HUES64 (cell line): ENCODE measurements around the gene POLR2A.
"Not testable (repeated sequence)": the region's sequence is repeated elsewhere in the genome, so short reads cannot be mapped to it uniquely, and the experiment has no call there.

Source experiments
- H3K27ac ChIP-seq: 2 replicates; pipeline ENCODE4 v1.7.0; 2013; ENCODE audit warnings: low read depth, low read length, inconsistent platforms
- H3K27me3 ChIP-seq: 2 replicates; pipeline ENCODE4 v1.6.1; 2013; ENCODE audit warnings: mild to moderate bottlenecking, low read length; ENCODE audit not compliant: insufficient read depth
- H3K36me3 ChIP-seq: 2 replicates; pipeline ENCODE4 v1.6.1; 2013; ENCODE audit warnings: mild to moderate bottlenecking, low read length; ENCODE audit not compliant: insufficient read depth
- H3K4me1 ChIP-seq: 2 replicates; pipeline ENCODE4 v1.6.1; 2013; ENCODE audit warnings: mild to moderate bottlenecking, low read length, moderate library complexity; ENCODE audit not compliant: insufficient read depth
- H3K4me3 ChIP-seq: 2 replicates; pipeline ENCODE4 v1.5.1; 2013; ENCODE audit warnings: mild to moderate bottlenecking, low read length, moderate library complexity
- H3K9ac ChIP-seq: 2 replicates; pipeline ENCODE4 v1.6.1; 2013; ENCODE audit warnings: mild to moderate bottlenecking, low read depth, low read length
- H3K9me3 ChIP-seq: 2 replicates; pipeline ENCODE4 v1.6.1; 2013; ENCODE audit warnings: low read depth, low read length; ENCODE audit not compliant: insufficient read depth
- WGBS: fragments of 150-250, 120-280 bp; methylation state at CpG from one replicate; pipeline ENCODE4 v1.1.7; 2013; ENCODE audit warnings: missing lambda C conversion rate; 5-methylcytosine and 5-hydroxymethylcytosine counted together

Gene POLR2A

DNA sequence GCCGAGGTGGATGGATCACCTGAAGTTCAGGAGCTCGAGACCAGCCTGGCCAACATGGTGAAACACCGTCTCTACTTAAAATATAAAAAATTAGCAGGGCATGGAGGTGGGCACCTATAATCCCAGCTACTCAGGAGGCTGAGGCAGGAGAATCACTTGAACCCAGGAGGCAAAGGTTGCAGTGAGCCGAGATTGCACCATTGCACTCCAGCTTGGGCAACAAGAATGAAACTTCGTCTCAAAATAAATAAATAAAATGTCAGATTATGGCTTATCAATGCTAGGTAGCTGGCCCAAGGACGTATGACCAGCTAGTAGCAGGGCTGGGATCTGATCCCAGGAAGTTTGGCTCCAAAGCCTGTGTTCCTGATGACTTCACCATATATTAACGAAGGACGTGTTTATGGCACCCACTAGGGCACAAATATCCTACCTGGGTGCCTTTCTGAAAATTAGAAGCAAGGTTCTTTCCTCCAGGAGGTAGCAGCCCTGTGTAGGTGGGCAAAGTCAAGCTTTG is 13.7 kb upstream of the POLR2A start:
- H3K9me3 ChIP-seq: not testable (repeated sequence)
- 96% methylated on average over 8 of the region's 8 CpGs for WGBS

DNA sequence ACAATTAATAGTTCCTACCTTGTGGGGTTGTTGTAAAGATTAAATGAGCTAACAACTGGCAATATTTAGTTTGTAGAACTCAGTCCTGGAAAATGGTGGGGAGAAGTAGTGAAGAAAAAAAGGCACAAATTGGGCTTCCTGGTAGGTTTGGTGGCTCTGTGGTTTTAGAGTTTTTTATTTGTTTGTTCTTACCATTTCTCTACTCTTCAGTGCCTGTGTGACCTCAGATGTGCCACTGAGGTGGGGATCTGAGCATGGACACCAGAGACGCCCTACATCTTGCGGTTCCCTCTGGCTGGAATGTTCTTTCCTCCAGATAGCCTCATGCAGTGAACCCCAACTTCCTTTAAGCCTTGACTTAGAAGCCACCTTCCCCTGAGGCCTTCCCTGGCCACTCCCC is 12.4 kb upstream of the POLR2A start:
- Histone ChIP-seq H3K9ac (no peak overlapping the region), H3K27ac (no peak overlapping the region), H3K4me1 (peaks cover 8% of the 10 kb centered on the region), H3K4me3 (no peak overlapping the region), H3K36me3 (peaks cover 11% of the 10 kb centered on the region), H3K27me3 (no peaks in the 10 kb centered on the region), H3K9me3 (no peaks in the 10 kb centered on the region)
- WGBS: 95% methylated on average over 2 of the region's 2 CpGs

More for the DNA sequence above, 13.7 kb upstream of the POLR2A start:
- H3K9ac ChIP-seq, H3K4me3 ChIP-seq, H3K27ac ChIP-seq, H3K4me1 ChIP-seq, H3K27me3 ChIP-seq: not testable (repeated sequence)
- peaks cover 11% of the 10 kb centered on the region for H3K36me3 ChIP-seq

DNA sequence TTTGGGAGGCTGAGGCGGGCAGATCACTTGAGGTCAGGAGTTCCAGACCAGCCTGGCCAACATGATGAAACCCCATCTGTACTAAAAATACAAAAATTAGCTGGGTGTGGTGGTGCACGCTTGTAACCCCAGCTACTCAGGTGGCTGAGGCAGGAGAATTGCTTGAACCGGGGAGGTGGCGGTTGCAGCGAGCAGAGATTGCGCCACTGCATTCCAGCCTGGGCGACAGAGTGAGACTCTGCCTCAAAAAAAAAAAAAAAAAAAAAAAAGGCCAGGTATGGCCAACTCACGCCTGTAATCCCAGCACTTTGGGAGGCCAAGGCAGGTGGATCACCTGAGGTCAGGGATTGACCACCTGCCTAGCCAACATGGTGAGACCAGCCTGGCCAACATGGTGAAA is 9.4 kb upstream of the POLR2A start:
- H3K27ac ChIP-seq: not testable (repeated sequence)
- peaks cover 28% of the 10 kb centered on the region for H3K4me1 ChIP-seq

DNA sequence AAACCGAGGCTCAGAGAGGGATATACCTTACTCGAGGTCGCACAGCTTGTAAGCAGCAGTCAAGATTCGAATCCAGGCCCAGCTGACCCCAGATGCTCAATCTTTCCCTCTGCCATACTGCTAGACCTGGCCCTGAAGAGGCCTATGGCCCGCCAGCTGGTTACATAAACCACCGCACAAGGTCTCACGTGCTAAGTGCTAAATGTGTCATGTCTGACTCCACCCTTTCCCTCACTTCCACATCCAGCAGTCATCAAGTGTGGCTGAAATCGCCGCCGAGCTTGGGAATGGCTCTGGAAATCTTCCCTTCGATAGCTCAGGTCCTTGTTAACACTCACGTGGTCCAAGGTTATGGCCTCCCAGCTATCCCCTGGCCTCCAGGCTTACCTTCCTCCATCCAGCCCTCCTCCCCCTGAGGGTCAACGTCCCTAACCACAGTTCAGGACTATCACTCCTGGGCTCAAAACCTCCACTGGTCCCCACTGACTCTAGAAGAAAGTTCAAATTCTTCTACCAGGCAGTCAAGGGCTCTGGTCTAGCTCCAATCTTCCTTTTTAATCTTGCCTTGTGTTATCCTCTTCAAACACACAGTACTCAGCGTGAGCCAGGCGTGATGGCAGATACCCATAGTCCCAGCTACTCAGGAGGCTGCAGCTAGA is 8.3 kb upstream of the POLR2A start:
- Histone ChIP-seq H3K9me3 (no peaks in the 10 kb centered on the region), H3K27me3 (no peaks in the 10 kb centered on the region), H3K36me3 (no peaks in the 10 kb centered on the region), H3K9ac (no peak overlapping the region), H3K4me1 (peaks cover 33% of the 10 kb centered on the region), H3K4me3 (no peak overlapping the region), H3K27ac (no peak overlapping the region)
- WGBS: 93% methylated on average over 15 of the region's 15 CpGs

More for the DNA sequence above, 9.4 kb upstream of the POLR2A start:
- not testable (repeated sequence) for H3K9ac ChIP-seq, H3K36me3 ChIP-seq, H3K4me3 ChIP-seq, H3K27me3 ChIP-seq, H3K9me3 ChIP-seq
- 89% methylated on average over 8 of the region's 8 CpGs for WGBS

DNA sequence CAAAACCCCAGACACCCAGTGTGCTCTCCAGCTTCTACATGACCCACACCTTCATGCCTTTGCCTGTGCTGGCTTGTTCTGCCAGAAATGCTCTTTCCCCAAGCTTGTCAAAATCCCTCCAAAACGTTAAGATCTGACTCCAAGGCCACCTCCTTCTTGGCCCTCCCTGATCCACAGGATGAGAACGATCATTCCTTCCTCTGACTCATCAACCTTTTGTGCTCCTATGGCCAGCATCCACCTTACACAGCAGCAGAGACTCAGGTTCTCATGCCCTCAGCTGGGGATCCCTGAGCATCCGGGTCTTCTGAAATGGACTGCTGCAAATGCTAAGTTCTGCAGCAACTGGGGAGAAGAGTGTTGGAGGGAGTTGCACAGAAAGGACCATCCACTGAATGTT is 7.7 kb upstream of the POLR2A start:
- H3K4me3 ChIP-seq: no peak overlapping the region
- H3K27me3 ChIP-seq: no peaks in the 10 kb centered on the region
- 39% methylated on average over 3 of the region's 3 CpGs for WGBS
- H3K9ac ChIP-seq: no peak overlapping the region
- H3K4me1 ChIP-seq: peaks cover 33% of the 10 kb centered on the region
- H3K36me3 ChIP-seq: no peaks in the 10 kb centered on the region
- H3K27ac ChIP-seq: no peak overlapping the region
- H3K9me3 ChIP-seq: no peaks in the 10 kb centered on the region

DNA sequence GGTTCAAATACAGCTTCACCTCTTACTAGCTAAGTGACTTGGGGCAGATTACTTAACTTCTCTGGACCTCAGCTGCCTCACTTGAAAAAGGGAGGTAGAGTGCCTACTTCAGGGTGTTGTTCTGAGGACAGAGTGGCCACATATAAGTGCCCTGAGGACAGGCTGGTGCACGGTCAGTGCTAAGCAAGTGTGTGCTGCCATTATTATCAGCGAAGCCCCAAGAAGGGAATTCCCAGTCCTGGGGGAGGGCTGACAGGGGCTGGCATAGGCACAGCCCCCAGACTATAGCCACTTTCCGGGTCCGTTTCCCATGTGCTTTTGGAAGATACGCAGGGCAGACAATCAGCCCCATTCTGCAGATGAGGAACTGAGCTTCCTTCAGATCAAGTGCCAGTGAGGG is 7.2 kb upstream of the POLR2A start:
- Histone ChIP-seq H3K36me3 (no peaks in the 10 kb centered on the region), H3K4me1 (peaks cover 33% of the 10 kb centered on the region), H3K27me3 (no peaks in the 10 kb centered on the region), H3K9ac (no peak overlapping the region), H3K9me3 (no peaks in the 10 kb centered on the region), H3K4me3 (0 out of 2 replicates have a peak overlapping the region, but pooled peaks have one; percentile 3), H3K27ac (no peak overlapping the region)
- WGBS: 92% methylated on average over 5 of the region's 5 CpGs

DNA sequence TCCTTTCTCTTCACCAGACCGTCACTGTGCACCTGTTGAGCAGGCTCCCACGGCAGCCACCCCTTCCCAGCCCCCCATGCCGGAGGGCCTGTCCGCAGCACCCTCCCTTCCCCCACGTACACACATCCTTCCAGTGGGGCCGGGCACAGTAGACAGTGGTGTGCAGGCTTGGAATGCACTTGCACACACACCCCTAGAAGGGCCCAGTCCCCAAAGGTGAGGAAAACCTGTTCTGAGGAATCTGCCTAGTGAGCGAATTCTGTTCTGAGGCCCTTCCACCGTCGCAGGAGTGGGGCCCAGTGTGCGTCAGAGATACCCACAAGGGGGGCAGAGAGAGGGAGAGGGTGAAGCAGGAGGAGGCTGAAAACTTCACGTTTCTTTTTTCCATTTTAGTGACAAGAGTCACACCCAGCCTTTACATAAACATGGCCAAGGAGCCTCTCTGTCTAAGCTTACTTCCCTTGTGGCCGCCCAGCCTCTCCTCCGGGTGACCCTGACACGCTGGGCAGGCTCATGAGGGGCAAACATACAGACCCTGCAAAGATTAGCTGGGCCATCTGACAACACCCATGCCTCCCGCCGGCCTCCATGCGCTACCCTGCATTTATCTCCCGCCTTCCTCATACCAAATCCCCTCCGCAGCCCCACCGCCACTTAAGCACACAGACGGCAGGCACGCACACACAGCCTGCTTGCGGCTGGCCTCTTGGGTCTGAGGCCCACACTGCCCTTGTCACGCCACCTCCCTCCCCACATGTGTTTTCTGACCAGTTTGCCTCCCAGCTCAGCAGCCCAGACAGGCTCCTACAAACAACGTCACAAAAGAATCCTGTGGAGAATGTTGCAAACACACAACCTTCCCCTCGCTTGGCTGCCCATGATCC is 6.5 kb upstream of the POLR2A start:
- H3K27ac ChIP-seq: no peak overlapping the region
- no peaks in the 10 kb centered on the region for H3K9me3 ChIP-seq
- H3K27me3 ChIP-seq: no peaks in the 10 kb centered on the region
- peak overlapping the region; percentile 60 for H3K4me3 ChIP-seq
- no peak overlapping the region; the same call in 1 of the 2 replicates for H3K9ac ChIP-seq
- peaks cover 33% of the 10 kb centered on the region for H3K4me1 ChIP-seq
- 64% methylated on average over 26 of the region's 26 CpGs for WGBS
- no peaks in the 10 kb centered on the region for H3K36me3 ChIP-seq

DNA sequence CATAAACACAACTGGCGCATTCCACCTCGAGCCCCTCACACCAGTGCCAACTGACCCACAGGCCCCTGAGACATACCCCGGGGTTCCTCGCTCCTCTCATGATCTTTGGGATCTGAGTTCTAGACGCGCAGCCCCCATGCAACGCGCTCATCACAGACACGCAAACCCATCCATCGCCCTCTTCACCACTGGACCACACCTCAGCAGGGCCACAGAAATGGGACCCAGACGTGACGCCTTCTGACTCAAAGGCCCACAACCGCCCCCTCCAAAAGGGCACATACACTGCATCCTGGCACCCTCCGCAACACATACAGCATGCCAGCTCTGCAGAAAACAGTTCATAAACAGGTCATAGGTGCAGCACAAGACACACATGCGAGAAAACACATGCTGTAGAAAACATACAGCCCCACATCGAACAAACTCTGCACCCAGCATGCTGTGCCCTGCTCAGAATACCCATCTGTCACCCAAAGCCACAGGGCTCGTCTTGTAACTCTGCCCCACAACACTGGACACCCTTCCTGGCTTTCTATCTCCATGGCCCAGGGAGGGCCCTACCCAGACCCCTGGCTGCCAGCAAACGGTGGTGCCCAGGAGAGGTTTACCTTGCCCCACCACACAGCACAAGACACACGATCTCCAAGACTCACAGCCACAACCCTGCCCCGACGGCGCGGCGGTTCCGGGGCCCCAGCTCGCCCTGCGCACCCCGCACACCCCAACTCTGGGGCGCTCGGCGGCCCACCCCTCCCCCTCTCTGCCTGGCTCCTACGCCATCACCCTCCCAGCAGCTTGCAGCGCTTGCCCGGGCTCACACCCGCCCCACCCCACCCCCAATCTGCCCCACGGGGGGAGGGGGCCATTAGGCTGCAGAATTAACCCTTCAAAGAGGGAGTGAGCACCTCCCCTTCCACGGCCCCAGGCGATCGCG is 5.6 kb upstream of the POLR2A start:
- WGBS: 33% methylated on average over 40 of the region's 40 CpGs
- peaks cover 33% of the 10 kb centered on the region for H3K4me1 ChIP-seq
- no peaks in the 10 kb centered on the region for H3K27me3 ChIP-seq
- peak overlapping the region; percentile 66 for H3K27ac ChIP-seq
- H3K4me3 ChIP-seq: peak overlapping the region; percentile 60
- no peaks in the 10 kb centered on the region for H3K36me3 ChIP-seq
- H3K9me3 ChIP-seq: no peaks in the 10 kb centered on the region
- H3K9ac ChIP-seq: peak overlapping the region; percentile 76

DNA sequence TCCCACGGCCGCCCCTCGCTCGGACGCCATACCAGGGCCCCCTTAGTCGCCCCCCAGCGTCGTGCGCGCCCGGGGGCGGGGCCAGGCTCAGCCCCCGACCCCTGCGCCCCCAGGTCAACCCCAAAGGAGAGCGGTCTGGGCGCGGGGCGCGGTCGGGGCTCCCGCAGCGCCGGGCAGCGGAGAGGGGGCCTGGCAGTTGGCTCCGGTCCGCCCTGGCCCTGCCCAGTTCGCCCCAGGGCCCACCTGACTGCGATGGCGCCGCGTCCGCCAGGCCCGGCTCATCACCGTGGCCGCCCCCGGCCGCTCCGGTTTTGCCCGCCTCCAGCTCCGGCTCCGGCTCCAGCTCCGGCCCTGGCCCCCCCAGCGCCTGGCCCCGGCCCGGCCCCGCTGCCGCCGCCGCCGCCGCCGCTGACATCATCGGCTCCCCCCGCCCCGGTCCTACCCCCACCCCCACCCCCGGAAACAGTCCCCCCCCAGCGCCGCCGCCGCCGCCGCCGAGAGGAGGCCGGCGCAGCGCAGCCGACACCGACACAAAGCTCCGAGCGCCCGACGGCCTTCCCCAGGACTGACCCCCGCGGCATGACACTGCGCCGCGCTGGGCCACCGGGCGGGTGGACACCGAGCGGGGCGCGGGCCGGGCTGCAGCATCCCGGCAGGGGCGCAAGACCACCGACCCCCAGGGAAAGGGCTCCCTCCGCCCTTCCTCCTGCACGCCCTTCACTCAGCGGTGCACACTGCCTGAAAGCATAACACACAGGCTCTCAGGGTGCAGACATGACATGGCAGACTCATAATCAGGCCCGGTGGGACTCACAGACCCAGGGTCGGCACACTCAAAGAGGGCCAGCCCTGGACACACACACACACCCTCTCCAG is 4.7 kb upstream of the POLR2A start, which contains the start of gene ZBTB4:
ZBTB4 (minus strand) TSS at position 419 of the 876 bp plus-strand sequence. CDS start 12,830 bp downstream, outside the sequence.
- under 1% methylated on average over 82 of the region's 92 CpGs for WGBS
- Histone ChIP-seq H3K4me1 (peaks cover 33% of the 10 kb centered on the region), H3K27me3 (no peaks in the 10 kb centered on the region), H3K9me3 (no peaks in the 10 kb centered on the region), H3K36me3 (no peaks in the 10 kb centered on the region), H3K27ac (peak within 1 kb of the TSS; percentile 66), H3K9ac (peak within 1 kb of the TSS; percentile 84), H3K4me3 (peak within 1 kb of the TSS; percentile 79)

DNA sequence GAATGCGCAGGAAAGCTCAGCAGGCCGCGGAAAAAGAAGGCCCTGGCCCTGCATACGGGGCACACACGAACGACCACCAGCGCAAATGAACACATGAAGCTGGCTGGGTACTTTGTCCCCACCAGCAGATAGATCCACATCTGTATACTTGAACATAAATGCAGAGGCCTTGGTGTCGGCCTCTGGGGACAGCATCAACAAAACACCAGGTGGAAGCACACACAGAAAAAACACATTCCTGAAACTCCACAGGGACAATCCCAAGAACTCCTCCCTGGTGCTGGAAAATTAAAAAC is 4.1 kb upstream of the POLR2A start:
- no peaks in the 10 kb centered on the region for H3K9me3 ChIP-seq
- H3K36me3 ChIP-seq: no peaks in the 10 kb centered on the region
- peak overlapping the region; percentile 62 for H3K27ac ChIP-seq
- peak overlapping the region; percentile 84 for H3K9ac ChIP-seq
- H3K4me1 ChIP-seq: peaks cover 33% of the 10 kb centered on the region
- peak overlapping the region; percentile 79 for H3K4me3 ChIP-seq
- H3K27me3 ChIP-seq: no peaks in the 10 kb centered on the region
- WGBS: 25% methylated on average over 8 of the region's 8 CpGs
